ENCODE measurements around the gene APRT. TPM values are rescaled to one million over a fixed set of nuclear protein-coding genes. Genes with fewer than 3 reads are reported as not detected.

Gene APRT
- total and polyA plus RNA-seq, 2 of the 8 experiments (the other 6 are each of a cell fraction or from before 2014, with no cell fraction given), result 221 to 267 TPM

GRCh38 chr16:88837806-88838205, 26.1 kb upstream of the APRT start:
- Histone ChIP-seq H4K20me1 (replicated peaks in 1 of 2; ENCODE audit: control insufficient read depth in 1 of 2, insufficient read depth in 2 of 2, low read length in 2 of 2) (no peaks in the 10 kb centered on the region), H3K23ac (ENCODE audit: insufficient read length) (no peak overlapping the region), H2BK120ac (replicated peaks; ENCODE audit: low read depth, low read length) (no peak overlapping the region), H4K8ac (ENCODE audit: extremely low read depth, insufficient read depth, low read length) (no peak overlapping the region), H2AK5ac (ENCODE audit: low read depth, low read length) (no peak overlapping the region), H3K4me1 (replicated peaks in 1 of 4; ENCODE audit: control insufficient read depth in 3 of 4, insufficient read depth in 4 of 4, low read length in 3 of 4) (no peaks in the 10 kb centered on the region), H3K79me1 (ENCODE audit: low read depth, low read length) (no peaks in the 10 kb centered on the region), H3K9ac (replicated peaks in 1 of 4; ENCODE audit: extremely low read depth in 1 of 4, low read depth in 3 of 4, low read length in 3 of 4) (no peak overlapping the region), H2BK15ac (ENCODE audit: low read length) (no peak overlapping the region), H3K14ac (ENCODE audit: insufficient read length) (no peak overlapping the region), H3K18ac (ENCODE audit: extremely low read depth, low read length) (no peak overlapping the region), H3K56ac (replicated peaks; ENCODE audit: insufficient read length, low read depth, low read length) (no peak overlapping the region), H2BK5ac (ENCODE audit: low read depth, low read length) (no peak overlapping the region), H3K9me3 (ENCODE audit: insufficient read depth in 2 of 2, low read depth in 1 of 2, low read length in 1 of 2) (no peaks in the 10 kb centered on the region), H2BK12ac (ENCODE audit: low read depth, low read length) (no peak overlapping the region), H2BK20ac (ENCODE audit: low read length) (no peak overlapping the region), H4K5ac (ENCODE audit: insufficient read length, low read depth, low read length) (no peak overlapping the region), H3K27ac (ENCODE audit: low read depth, low read length) (no peak overlapping the region), H3K4ac (replicated peaks; ENCODE audit: insufficient read length, low read depth, low read length) (no peak overlapping the region), H3K4me2 (ENCODE audit: insufficient read depth in 1 of 2, low read depth in 2 of 2, low read length in 2 of 2) (no peak overlapping the region), H3K4me3 (ENCODE audit: extremely low read depth in 1 of 4, insufficient read depth in 2 of 4, low read depth in 3 of 4, low read length in 4 of 4) (no peak overlapping the region), H2AFZ (ENCODE audit: low read length) (no peak overlapping the region), H3K27me3 (replicated peaks in 1 of 4; ENCODE audit: control insufficient read depth in 3 of 4, extremely low read depth in 1 of 4, insufficient read depth in 3 of 4, low read length in 3 of 4) (no peaks in the 10 kb centered on the region), H3K23me2 (ENCODE audit: low read depth, low read length) (no peaks in the 10 kb centered on the region), H3K36me3 (ENCODE audit: control insufficient read depth in 2 of 4, insufficient read depth in 4 of 4, low read length in 3 of 4) (peaks cover 0 to 7% (median under 1%) of the 10 kb centered on the region in 4 experiments; a peak in 2 of 8 replicates), H3K79me2 (ENCODE audit: control insufficient read depth in 1 of 2, insufficient read depth in 2 of 2, low read length in 2 of 2) (no peaks in the 10 kb centered on the region), H4K91ac (replicated peaks; ENCODE audit: insufficient read length, low read length) (no peak overlapping the region)
- DNase-seq (ENCODE audit: low read depth in 1 of 2, low spot score in 2 of 2) (no peak), FAIRE-seq (no peak)
- ChIA-PET POLR2A (ENCODE audit: partially characterized antibody) (interaction anchor here (1.8 kb wide), 1 partner anchor 33 kb away, joined by 5 read pairs; no protein-coding TSS in a partner anchor), CTCF (ENCODE audit: partially characterized antibody) (interaction anchor here (1.1 kb wide), 1 partner anchor 10 kb away, joined by 4 read pairs; no protein-coding TSS in a partner anchor)
- TF ChIP-seq RXRA (IDR thresholded peaks at IDR 0.05; ENCODE audit: insufficient read depth, low read depth, low read length) (no peak), TAF7 (optimal IDR thresholded peaks at IDR 0.05; ENCODE audit: borderline replicate concordance, low read depth, low read length) (no peak), GABPA (IDR thresholded peaks at IDR 0.05; ENCODE audit: borderline replicate concordance, insufficient read depth, low read length) (no peak), EP300 (IDR thresholded peaks at IDR 0.05; ENCODE audit: borderline replicate concordance in 1 of 2, low read depth in 2 of 2, low read length in 2 of 2) (no peak), JUN (IDR thresholded peaks at IDR 0.05; ENCODE audit: low read depth, low read length) (no peak), CBX5 (IDR thresholded peaks at IDR 0.05; ENCODE audit: low read depth, low read length) (no peak), RBBP5 (IDR thresholded peaks at IDR 0.05; ENCODE audit: borderline replicate concordance, low read depth, low read length) (no peak), RNF2 (IDR thresholded peaks at IDR 0.05; ENCODE audit: borderline replicate concordance, low read depth, low read length, missing control alignments, poor library complexity, severe bottlenecking) (no peak), SP2 (IDR thresholded peaks at IDR 0.05; ENCODE audit: low read length) (no peak), SP1 (IDR thresholded peaks at IDR 0.05; ENCODE audit: low read depth, low read length) (no peak)
- 95% methylated on average over 20 of the region's 20 CpGs; no CpG with 5 or more reads in 1 of the 2 experiments for WGBS, 2 experiments (ENCODE audit: extremely low coverage in 1 of 2, insufficient coverage in 1 of 2, insufficient read length in 1 of 2, insufficient replicate concordance in 2 of 2, low coverage in 1 of 2, low lambda C conversion rate in 2 of 2, missing lambda C conversion rate in 1 of 2)

Measured in H1 (cell line).